OCI-LY7 (cell line): ENCODE measurements around the gene EHD3.

Experiments used
- CTCF ChIP-seq: fragments of 200-600 bp; sonication (generic); conservative IDR thresholded peaks from 2 replicates; pipeline ENCODE4 v1.5.1; 2014; ENCODE audit warnings: mild to moderate bottlenecking, antibody characterized with exemption, low read length, moderate library complexity, mixed read lengths
- EZH2phosphoT487 ChIP-seq: fragments of 200-600 bp; sonication (generic); IDR thresholded peaks from 2 replicates; pipeline ENCODE4 v1.6.1; 2018; ENCODE audit warnings: low read depth, borderline replicate concordance, mild to moderate bottlenecking, mixed run types, antibody characterized with exemption, low read length, moderate library complexity, mixed read lengths

- TF ChIP-seq CTCF (no peak), EZH2phosphoT487 (no peak)
Observed at GRCh38 chr2:31190188-31190587, 43.8 kb upstream of the EHD3 start.
